ENCODE measurements around the gene PTOV1.

DNA sequence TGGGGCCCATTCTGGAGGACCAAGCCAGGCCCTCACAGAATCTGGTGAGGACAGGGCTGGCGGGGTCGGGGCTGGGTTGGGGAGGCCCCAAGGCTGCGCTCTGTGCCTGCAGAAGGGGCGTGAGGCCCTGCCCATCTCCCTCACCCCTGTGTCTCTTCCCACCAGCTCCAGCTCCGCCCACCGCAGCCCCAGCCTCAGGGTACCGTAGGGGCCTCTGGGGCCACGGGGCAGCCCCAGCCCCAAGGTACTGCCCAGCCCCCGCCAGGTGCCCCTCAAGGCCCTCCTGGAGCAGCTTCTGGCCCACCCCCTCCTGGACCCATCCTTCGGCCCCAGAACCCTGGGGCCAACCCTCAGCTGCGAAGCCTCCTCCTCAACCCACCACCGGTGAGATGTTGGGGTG is 15.4 kb upstream of the PTOV1 start:
- TF ChIP-seq ZNF274 (IDR thresholded peaks at IDR 0.05; ENCODE audit: low read depth, low read length) (no peak), YY1 (IDR thresholded peaks at IDR 0.05; ENCODE audit: insufficient read depth, insufficient read length) (no peak), SUZ12 (IDR thresholded peaks at IDR 0.05; ENCODE audit: extremely low read depth, insufficient read depth, insufficient read length) (no peak)

Data from NT2/D1 (cell line).